H1 (cell line): ENCODE measurements around the gene CPLX1. TPM values are rescaled to one million over a fixed set of nuclear protein-coding genes. Genes with fewer than 3 reads are reported as not detected.

Experiments used
- CTCF ChIA-PET: fragments of 300-600 bp; sonication (Branson Sonifier 250); formaldehyde crosslinking; loops from one replicate; lab custom pipeline; 2021; ENCODE audit not compliant: partially characterized antibody; lab: Charles Lee
- POLR2A ChIA-PET: fragments of 300-600 bp; sonication (Branson Sonifier 250); formaldehyde crosslinking; loops from one replicate; lab custom pipeline; 2021; ENCODE audit warnings: inconsistent platforms; ENCODE audit not compliant: partially characterized antibody; lab: Charles Lee
- DNase-seq, 2 experiments: peaks; one replicate each; pipeline versions ENCODE4 v3.0.0 to v3.0.0-alpha.2; 2010 to 2022; ENCODE audit warnings: low spot score in 2 of 2, low read depth in 1 of 2, mixed read lengths in 1 of 2
- FAIRE-seq: peaks from 2 replicates; lab custom pipeline; 2011; peaks lifted over from hg19 to GRCh38; lab: Jason Lieb, UNC
- H2AFZ ChIP-seq: 2 replicates; pipeline ENCODE4 v1.8.1; 2012; ENCODE audit warnings: low read length, inconsistent platforms
- H2AK5ac ChIP-seq: 2 replicates; pipeline ENCODE4 v1.6.1; 2013; ENCODE audit warnings: low read depth, low read length
- H2BK120ac ChIP-seq: replicated peaks from 2 replicates; pipeline ENCODE3; 2013; ENCODE audit warnings: low read depth, low read length, inconsistent platforms
- H2BK12ac ChIP-seq: 2 replicates; pipeline ENCODE4 v1.6.1; 2013; ENCODE audit warnings: low read depth, low read length
- H2BK15ac ChIP-seq: 2 replicates; pipeline ENCODE4 v1.6.1; 2013; ENCODE audit warnings: low read length
- H2BK20ac ChIP-seq: 2 replicates; pipeline ENCODE4 v1.6.1; 2013; ENCODE audit warnings: low read length
- H2BK5ac ChIP-seq: 2 replicates; pipeline ENCODE4 v1.6.1; 2013; ENCODE audit warnings: low read depth, low read length
- H3K14ac ChIP-seq: 2 replicates; pipeline ENCODE4 v1.6.1; 2013; ENCODE audit warnings: inconsistent platforms; ENCODE audit not compliant: insufficient read length
- H3K18ac ChIP-seq: 2 replicates; pipeline ENCODE4 v1.6.1; 2013; ENCODE audit warnings: low read length; ENCODE audit errors: extremely low read depth
- H3K23ac ChIP-seq: 2 replicates; pipeline ENCODE4 v1.6.1; 2013; ENCODE audit warnings: inconsistent platforms; ENCODE audit not compliant: insufficient read length
- H3K23me2 ChIP-seq: 2 replicates; pipeline ENCODE4 v1.6.1; 2013; ENCODE audit warnings: low read depth, low read length
- H3K27ac ChIP-seq: 2 replicates; pipeline ENCODE4 v1.6.1; 2011; ENCODE audit warnings: low read depth, low read length, inconsistent platforms
- H3K27me3 ChIP-seq, 4 experiments: replicated peaks in 1 of 4; 1 replicate in 1 of 4; 2 replicates in 3 of 4; pipeline versions ENCODE4 v1.6.1 to v1.8.1; 2011 to 2013; ENCODE audit warnings: low read length in 3 of 4, mild to moderate bottlenecking in 3 of 4, inconsistent platforms in 2 of 4, mixed read lengths in 2 of 4, moderate library complexity in 1 of 4; ENCODE audit not compliant: control insufficient read depth in 3 of 4, insufficient read depth in 3 of 4; ENCODE audit errors: extremely low read depth in 1 of 4
- H3K36me3 ChIP-seq, 4 experiments: 2 replicates each; pipeline versions ENCODE4 v1.6.1 to v1.8.1; 2011 to 2013; ENCODE audit warnings: mild to moderate bottlenecking in 4 of 4, low read length in 3 of 4, moderate library complexity in 2 of 4, control low read depth in 1 of 4, inconsistent platforms in 1 of 4; ENCODE audit not compliant: insufficient read depth in 4 of 4, control insufficient read depth in 2 of 4
- H3K4ac ChIP-seq: replicated peaks from 2 replicates; pipeline ENCODE3; 2013; ENCODE audit warnings: low read length, low read depth, mixed read lengths, inconsistent platforms; ENCODE audit not compliant: insufficient read length
- H3K4me1 ChIP-seq, 4 experiments: replicated peaks in 1 of 4; 1 replicate in 1 of 4; 2 replicates in 3 of 4; pipeline versions ENCODE4 v1.6.1 to v1.8.1; 2011 to 2013; ENCODE audit warnings: low read length in 3 of 4, inconsistent platforms in 2 of 4, mixed read lengths in 1 of 4; ENCODE audit not compliant: insufficient read depth in 4 of 4, control insufficient read depth in 3 of 4
- H3K4me2 ChIP-seq, 2 experiments: 2 replicates each; pipeline versions ENCODE4 v1.6.1 to v1.8.1; 2011 to 2013; ENCODE audit warnings: low read depth in 2 of 2, low read length in 2 of 2, control low read depth in 1 of 2, inconsistent platforms in 1 of 2, mild to moderate bottlenecking in 1 of 2; ENCODE audit not compliant: insufficient read depth in 1 of 2
- H3K4me3 ChIP-seq, 4 experiments: fragments of 200-600, 300-600 bp in 1 of 4; sonication (generic), shearing (Covaris generic), sonication (Bioruptor Twin) in 1 of 4; 2 replicates each; pipeline versions ENCODE4 v1.5.1 to v1.8.1; 2011 to 2016; ENCODE audit warnings: low read length in 4 of 4, low read depth in 3 of 4, control low read depth in 2 of 4, inconsistent platforms in 2 of 4, mild to moderate bottlenecking in 2 of 4, mixed read lengths in 1 of 4, moderate library complexity in 1 of 4; ENCODE audit not compliant: insufficient read depth in 2 of 4; ENCODE audit errors: extremely low read depth in 1 of 4
- H3K56ac ChIP-seq: replicated peaks from 2 replicates; pipeline ENCODE3; 2013; ENCODE audit warnings: low read depth, mild to moderate bottlenecking, mixed read lengths, low read length, inconsistent platforms; ENCODE audit not compliant: insufficient read length
- H3K79me1 ChIP-seq: 2 replicates; pipeline ENCODE4 v1.6.1; 2013; ENCODE audit warnings: low read depth, low read length, control low read depth
- H3K79me2 ChIP-seq, 2 experiments: 2 replicates each; pipeline versions ENCODE4 v1.6.1 to v1.8.1; 2012 to 2013; ENCODE audit warnings: low read length in 2 of 2, mild to moderate bottlenecking in 2 of 2, inconsistent platforms in 1 of 2; ENCODE audit not compliant: insufficient read depth in 2 of 2, control insufficient read depth in 1 of 2
- H3K9ac ChIP-seq, 4 experiments: replicated peaks in 1 of 4; 1 replicate in 1 of 4; 2 replicates in 3 of 4; pipeline versions ENCODE4 v1.6.1 to v1.8.1; 2011 to 2013; ENCODE audit warnings: low read depth in 3 of 4, low read length in 3 of 4, control low read depth in 2 of 4, mild to moderate bottlenecking in 2 of 4, moderate library complexity in 2 of 4, inconsistent platforms in 1 of 4; ENCODE audit errors: extremely low read depth in 1 of 4
- H3K9me3 ChIP-seq, 2 experiments: 2 replicates each; pipeline versions ENCODE4 v1.6.1 to v1.8.1; 2012 to 2013; ENCODE audit warnings: mild to moderate bottlenecking in 2 of 2, moderate library complexity in 2 of 2, control low read depth in 1 of 2, inconsistent platforms in 1 of 2, low read depth in 1 of 2, low read length in 1 of 2, mixed read lengths in 1 of 2; ENCODE audit not compliant: insufficient read depth in 2 of 2
- H4K20me1 ChIP-seq, 2 experiments: replicated peaks in 1 of 2; 2 replicates each; pipeline versions ENCODE3 to v1.8.1; 2011 to 2013; ENCODE audit warnings: inconsistent platforms in 2 of 2, low read length in 2 of 2, mild to moderate bottlenecking in 1 of 2; ENCODE audit not compliant: insufficient read depth in 2 of 2, control insufficient read depth in 1 of 2
- H4K5ac ChIP-seq: 2 replicates; pipeline ENCODE4 v1.6.1; 2013; ENCODE audit warnings: low read length, low read depth, mixed read lengths, inconsistent platforms; ENCODE audit not compliant: insufficient read length
- H4K8ac ChIP-seq: 2 replicates; pipeline ENCODE4 v1.8.0; 2013; ENCODE audit warnings: mild to moderate bottlenecking, moderate library complexity, low read length, inconsistent platforms; ENCODE audit not compliant: insufficient read depth; ENCODE audit errors: extremely low read depth
- H4K91ac ChIP-seq: replicated peaks from 2 replicates; pipeline ENCODE3; 2013; ENCODE audit warnings: low read length, mixed read lengths, inconsistent platforms; ENCODE audit not compliant: insufficient read length
- EP300 ChIP-seq, 2 experiments: IDR thresholded peaks; 1 replicate in 1 of 2; 2 replicates in 1 of 2; pipeline ENCODE4 v1.6.1; 2011 to 2012; ENCODE audit warnings: low read depth in 2 of 2, low read length in 2 of 2, mild to moderate bottlenecking in 2 of 2, borderline replicate concordance in 1 of 2, inconsistent platforms in 1 of 2, moderate library complexity in 1 of 2
- EZH2 ChIP-seq: fragments of 200-600 bp; sonication (generic); IDR thresholded peaks from 2 replicates; pipeline ENCODE4 v1.7.1; 2012; ENCODE audit warnings: low read depth, mild to moderate bottlenecking, moderate library complexity, low read length, inconsistent platforms; ENCODE audit not compliant: severe bottlenecking
- WGBS, 2 experiments: shearing (Covaris generic) in 1 of 2; methylation state at CpG; one replicate each; pipeline versions ENCODE4 v1.1.6 to v1.1.7; 2013 to 2015; ENCODE audit warnings: low lambda C conversion rate in 2 of 2, mixed read lengths in 2 of 2, inconsistent platforms in 1 of 2, low coverage in 1 of 2, missing lambda C conversion rate in 1 of 2; ENCODE audit not compliant: insufficient replicate concordance in 2 of 2, insufficient coverage in 1 of 2, insufficient read length in 1 of 2; ENCODE audit errors: extremely low coverage in 1 of 2, missing lambda C conversion rate in 1 of 2; 5-methylcytosine and 5-hydroxymethylcytosine counted together
- polyA plus RNA-seq, 7 experiments: library from polyadenylated mRNA; depleted of rRNA in 3 of 7; stranded (reverse) in 5 of 7; unstranded in 2 of 7; fragments of >200 nt in 5 of 7; fragments of 200-250 nt in 2 of 7; gene quantifications; 1 replicate in 5 of 7; 2 replicates in 1 of 7; 4 replicates in 1 of 7; pipeline versions ENCODE4 v1.2.1 to v1.2.3, GENCODE V29; 2011 to 2013; ENCODE audit warnings: missing spikeins in 2 of 7, mixed read lengths in 2 of 7
- total RNA-seq: library from RNA; stranded (reverse); fragmentation: NEBNext Ultra II Directional; extraction: Animal tissue kit (Norgen Biotek cat#: 25700); gene quantifications from 2 replicates; pipeline ENCODE4 v1.2.1, GENCODE V29; 2021

CPLX1 gene
- total and polyA plus RNA-seq, 2 of the 8 experiments (the other 6 are each of a cell fraction or from before 2014, with no cell fraction given): 0.32 to 0.56 TPM

DNA sequence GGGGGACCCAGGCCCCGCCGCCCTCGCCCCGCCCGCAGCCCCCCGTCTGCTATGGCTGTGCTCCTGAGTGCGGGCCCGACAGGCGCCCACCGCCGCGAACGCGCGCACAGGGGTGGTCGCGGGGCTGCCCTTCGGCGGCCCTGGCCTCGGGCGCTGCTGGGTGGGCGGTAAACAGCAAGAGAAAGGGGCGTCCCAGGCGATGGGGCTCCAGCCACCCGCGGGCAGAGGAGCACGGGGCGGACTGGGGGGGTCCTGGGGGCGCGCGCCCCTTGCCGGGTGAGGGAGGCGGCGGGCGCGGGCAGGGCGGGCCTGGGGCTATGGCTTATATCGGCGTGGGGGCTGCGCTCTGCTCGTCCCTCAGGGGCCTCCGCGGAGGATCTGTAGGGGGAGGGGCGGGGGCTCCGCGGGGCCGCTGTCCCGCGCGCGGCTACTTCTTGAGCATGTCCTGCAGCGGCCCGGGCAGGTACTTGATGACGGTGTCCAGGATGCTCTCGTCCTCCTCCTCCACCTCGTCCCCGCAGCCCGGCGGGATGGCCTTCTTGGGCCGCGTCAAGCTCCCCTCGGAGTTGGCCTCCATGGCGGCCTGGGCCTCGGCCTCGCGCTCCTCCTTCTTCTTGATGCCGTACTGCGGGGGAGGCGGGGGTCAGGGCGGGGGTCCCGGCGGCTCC, 39.7 kb downstream of the CPLX1 start:
- peaks cover under 1 to 2% of the 10 kb centered on the region in 2 experiments; a peak in 2 of 4 replicates for H3K79me2 ChIP-seq
- H3K23me2 ChIP-seq: peaks cover 5% of the 10 kb centered on the region
- H2BK15ac ChIP-seq: no peak overlapping the region
- no peaks in the 10 kb centered on the region for H3K36me3 ChIP-seq
- H2BK20ac ChIP-seq: no peak overlapping the region
- CTCF ChIA-PET: interaction anchor here (0.9 to 2.0 kb wide), 5 partner anchors 9 to 219 kb away, joined by 3 to 6 read pairs (median 4); no protein-coding TSS in a partner anchor
- peak overlapping the region; percentile 35; the same call in 1 of the 2 replicates for H2BK5ac ChIP-seq
- FAIRE-seq: no peak
- H2AK5ac ChIP-seq: no peak overlapping the region
- H4K91ac ChIP-seq: no peak overlapping the region
- H3K27ac ChIP-seq: no peak overlapping the region
- H4K5ac ChIP-seq: no peak overlapping the region
- H2BK12ac ChIP-seq: peak overlapping the region; percentile 60; the same call in 1 of the 2 replicates
- H3K4me3 ChIP-seq: peak overlapping the region in 1 of 4 experiments; percentile 55; a peak in 4 of 8 replicates
- H3K14ac ChIP-seq: no peak overlapping the region
- POLR2A ChIA-PET: no interaction called here
- H3K56ac ChIP-seq: no peak overlapping the region
- H3K18ac ChIP-seq: no peak overlapping the region
- H3K9me3 ChIP-seq: no peaks in the 10 kb centered on the region
- TF ChIP-seq EZH2: peak; percentile 74
- TF ChIP-seq EP300 (IDR thresholded peaks at IDR 0.05; ENCODE audit: borderline replicate concordance in 1 of 2, low read depth in 2 of 2, low read length in 2 of 2): no peak
- H4K8ac ChIP-seq: peak overlapping the region; percentile 80
- H3K27me3 ChIP-seq: peaks cover 31 to 65% (median 54%) of the 10 kb centered on the region in 4 experiments
- no peak for DNase-seq
- H3K4me1 ChIP-seq: peaks cover 0 to 16% (median 14%) of the 10 kb centered on the region in 4 experiments; a peak in 6 of 7 replicates
- H3K23ac ChIP-seq: no peak overlapping the region
- no peaks in the 10 kb centered on the region for H3K79me1 ChIP-seq
- H2AFZ ChIP-seq: no peak overlapping the region
- H2BK120ac ChIP-seq: no peak overlapping the region
- peaks cover 0 to 3% of the 10 kb centered on the region in 2 experiments for H4K20me1 ChIP-seq
- H3K4me2 ChIP-seq: peak overlapping the region; percentile 58 to 65
- H3K4ac ChIP-seq: no peak overlapping the region
- H3K9ac ChIP-seq: no peak overlapping the region
- 7% methylated on average over 24 of the region's 72 CpGs; no CpG with 5 or more reads in 1 of the 2 experiments for WGBS, 2 experiments
